ENCODE results near the gene IFITM10.

IFITM10 gene

DNA sequence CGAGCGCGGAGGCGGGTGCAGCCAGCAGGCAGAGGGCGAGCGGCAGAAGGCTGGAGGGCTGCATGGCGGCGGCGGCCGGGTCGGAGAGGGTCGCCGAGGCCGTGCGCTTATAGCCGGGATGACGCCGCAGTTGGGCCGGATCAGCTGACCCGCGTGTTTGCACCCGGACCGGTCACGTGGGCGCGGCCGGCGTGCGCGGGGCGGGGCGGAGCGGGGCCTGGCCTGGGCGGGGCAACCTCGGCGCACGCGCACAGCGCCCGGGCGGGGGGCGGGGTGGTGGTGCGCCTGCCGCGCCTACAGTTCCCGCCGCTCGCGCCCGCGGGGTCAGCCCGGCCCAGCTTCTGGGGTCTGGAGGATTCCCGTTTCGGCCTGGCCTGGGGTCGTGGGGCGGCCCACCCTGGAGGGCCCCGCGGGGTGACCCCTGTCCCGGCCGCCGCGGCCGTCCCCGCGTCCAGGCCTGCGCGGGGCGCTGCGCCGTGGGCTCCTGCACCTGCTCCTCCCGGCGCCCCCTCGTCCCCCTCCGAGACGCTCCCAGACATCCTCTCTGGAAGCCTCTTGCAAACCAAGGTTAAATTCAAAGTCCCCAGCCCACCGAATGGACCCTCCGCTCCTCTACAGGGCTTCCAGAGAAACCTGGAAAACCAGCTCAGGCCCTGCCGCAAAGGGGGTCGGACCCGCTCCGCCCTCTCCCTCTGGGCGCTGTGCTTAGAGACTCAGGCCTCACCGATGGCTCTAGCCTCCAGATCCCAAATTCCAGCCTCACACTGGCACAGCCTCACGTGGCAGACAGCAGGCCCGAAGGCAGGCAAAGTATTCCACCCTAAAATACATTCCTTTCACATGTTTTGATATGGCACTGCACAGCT, 13.6 kb upstream of the IFITM10 start, which contains the start of gene CTSD:
TSS of gene CTSD (minus strand) at position 132 of the 866 bp plus-strand sequence. CDS start at position 64, 68 bp downstream.
- DNase-seq (ENCODE audit: low spot score): peak; percentile 92

DNA sequence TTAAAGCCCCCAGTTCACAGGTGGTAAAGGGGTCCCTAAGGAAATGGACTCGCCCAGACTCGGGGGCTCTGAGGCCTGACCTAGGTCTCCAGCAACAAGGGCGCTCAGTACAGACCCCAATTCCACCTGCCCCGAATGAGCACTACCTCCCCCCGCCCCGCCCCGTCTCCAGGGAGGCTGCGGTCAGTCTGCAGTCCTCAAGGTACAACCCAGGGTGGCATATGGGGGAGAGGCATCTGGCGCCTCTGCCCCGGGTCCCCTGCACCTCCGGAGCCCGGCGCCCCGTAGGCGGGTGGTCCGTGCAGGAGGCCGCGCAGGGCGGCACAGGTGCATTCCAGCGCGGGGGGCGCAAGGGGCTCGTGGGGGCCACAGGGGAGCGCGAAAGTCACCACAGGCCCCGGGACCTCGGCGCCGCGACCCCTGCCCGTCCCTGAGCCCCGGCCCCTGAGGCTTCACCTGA, 13.0 kb upstream of the IFITM10 start:
- DNase-seq (ENCODE audit: low spot score): no peak

DNA sequence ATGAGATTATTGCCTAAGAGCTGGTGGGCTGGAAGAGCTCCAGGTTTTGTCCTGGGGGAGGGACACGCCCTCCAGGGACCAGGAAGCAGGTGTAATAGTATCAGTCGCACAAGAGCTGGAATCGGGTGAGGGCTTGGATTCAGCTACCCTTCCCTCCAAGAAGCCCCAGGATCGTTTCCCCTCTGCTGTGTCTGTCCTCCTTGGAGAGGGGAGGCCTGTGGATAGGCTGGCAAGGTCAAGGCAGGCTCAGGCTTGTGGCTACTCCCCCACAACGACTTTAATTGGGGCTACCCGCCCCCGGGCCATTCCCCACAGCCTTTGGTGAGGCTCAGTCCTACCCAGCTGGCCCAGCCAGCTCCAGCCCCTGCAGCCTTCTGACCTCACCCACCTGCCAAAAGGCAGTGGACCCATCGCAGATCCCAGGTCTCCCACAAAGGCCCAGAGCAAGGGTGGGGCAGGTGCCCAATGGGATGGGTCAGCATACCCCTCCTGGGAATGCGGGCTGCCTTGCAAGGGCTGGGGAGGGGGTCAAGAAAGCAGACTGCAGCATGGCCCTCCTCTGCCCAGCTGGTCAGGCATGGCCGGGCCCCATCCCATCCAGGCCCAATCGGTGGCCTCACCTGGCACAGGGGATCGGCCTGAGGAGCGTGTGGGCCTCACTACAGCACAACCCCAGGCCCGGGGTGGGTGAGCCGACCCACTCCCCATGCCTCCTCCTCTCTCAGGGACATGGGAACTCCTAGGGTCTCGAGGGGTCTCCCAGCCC, 12.3 kb upstream of the IFITM10 start:
- DNase-seq (ENCODE audit: low spot score): no peak

DNA sequence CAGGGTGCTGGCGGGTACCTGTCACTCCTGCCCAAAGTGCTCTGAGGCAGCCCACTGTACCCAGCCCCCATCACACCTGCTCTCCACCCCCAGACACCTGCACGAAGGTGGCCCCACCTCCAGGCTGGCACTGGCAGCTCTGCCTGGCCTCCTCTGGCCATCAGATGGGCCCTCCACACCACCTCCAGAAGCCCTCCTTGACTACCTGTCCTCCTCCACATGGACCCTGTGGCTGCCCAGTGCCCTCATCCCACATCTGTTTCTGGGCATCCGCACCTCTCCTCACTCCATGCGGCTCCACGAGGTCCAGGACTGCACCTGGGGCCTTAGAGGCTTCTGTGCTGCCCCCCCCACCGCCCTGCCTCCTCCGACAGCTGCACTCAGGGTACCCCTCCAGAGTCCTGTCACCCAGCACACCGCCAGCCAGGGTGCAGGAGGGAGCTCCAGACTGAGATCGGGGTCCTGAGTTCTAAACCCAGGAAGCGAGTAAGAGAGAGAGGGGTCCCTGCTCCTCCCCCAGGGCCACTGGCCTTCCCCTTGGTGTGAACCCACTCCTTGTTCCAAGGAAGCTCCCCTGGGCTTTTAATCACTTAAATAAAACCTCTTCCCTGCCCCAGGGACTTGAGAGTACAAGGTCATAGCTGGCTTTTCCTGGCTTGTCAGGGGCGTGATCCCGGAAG, 11.6 kb upstream of the IFITM10 start:
- no peak for DNase-seq (ENCODE audit: low spot score)

DNA sequence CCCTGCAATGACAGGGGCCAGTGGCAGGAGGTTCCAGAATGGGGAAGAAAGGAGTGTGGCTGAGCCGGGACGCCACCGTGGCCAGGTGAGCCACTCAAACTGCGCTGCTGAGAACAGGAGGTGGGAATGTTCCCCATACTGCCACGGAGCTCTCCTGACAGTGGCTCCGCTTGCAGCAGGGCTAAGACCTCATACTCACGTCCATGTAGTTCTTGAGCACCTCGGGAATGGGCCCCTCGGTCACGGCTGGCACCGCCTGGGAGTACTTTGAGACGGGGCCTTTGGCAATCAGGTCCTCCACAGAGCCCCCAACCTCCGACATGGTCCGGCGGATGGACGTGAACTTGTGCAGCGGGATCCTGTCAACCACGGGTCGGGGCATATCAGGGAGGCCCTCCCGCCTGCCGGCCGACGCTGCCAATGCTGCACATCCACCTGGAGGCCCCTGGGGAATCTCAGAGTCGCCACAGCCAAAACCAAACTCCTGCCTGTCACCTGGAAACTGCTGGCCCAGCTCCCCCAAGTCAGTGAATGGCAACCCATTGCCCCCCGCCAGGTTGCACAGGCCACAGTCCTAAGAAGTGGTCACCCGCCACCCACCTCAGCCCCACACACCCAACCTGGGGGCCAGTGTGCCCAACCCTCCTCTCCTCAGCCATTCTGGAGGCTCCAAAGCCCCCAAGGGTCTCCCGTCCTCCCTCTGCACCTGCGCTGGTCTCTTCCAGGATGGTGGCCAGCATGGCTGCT, 10.9 kb upstream of the IFITM10 start:
- DNase-seq (ENCODE audit: low spot score): no peak

DNA sequence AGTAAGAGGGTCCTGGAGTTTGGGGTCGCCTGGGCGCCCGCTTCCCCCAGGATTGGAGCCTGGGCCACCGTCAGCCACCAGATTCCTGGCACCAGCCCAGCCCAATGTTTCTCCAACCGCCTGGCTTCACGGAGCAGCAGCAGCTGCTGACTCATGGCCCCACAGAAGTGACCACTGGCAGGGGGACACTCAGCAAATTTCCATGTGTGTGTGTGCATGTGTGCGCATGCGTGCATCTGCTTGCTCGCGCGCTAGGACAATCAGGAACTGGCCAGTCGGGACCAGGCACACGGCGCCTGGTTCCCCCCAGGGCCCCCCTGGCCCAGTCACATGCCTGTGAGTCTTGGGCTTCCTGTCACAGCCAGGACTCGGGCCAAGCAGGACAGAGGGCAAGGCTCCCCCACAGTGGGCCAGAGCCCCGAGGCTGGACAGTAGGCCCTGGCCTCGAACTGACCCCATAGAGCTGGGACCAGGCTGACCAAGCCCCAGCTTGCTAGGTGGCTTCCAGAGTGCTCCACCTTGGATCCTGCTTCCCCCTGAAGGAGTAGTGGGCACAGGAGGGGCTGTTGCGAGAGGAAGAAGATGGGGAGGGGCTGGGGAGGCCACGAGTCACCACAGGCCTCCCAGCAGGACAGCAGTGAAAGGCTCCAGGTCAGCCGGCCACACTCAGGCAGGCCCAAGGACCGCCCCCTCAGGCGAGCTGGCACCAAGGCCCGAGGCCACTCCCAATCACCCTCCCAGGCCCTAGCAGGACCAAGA, 10.1 kb upstream of the IFITM10 start:
- peak; percentile 95 for DNase-seq (ENCODE audit: low spot score)

DNA sequence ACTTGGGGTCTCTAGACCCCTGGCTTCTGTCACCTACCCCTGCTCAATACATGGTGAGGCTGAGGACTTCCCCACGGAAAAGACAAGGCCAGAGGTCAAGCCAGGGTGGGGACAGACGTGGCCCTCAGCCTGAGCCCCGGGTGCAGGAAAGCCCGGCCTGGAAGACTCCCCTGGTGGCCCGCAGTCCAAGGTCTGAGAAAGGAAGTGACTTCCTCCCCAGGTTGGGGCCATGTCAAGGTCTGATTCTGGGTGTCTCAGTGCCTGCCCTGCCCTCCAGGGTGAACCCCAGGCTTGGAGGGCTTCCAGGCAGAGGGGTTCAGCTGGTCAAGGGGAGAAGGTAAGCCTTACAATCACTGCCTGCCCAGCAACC, 9.4 kb upstream of the IFITM10 start:
- no peak for DNase-seq (ENCODE audit: low spot score)

DNA sequence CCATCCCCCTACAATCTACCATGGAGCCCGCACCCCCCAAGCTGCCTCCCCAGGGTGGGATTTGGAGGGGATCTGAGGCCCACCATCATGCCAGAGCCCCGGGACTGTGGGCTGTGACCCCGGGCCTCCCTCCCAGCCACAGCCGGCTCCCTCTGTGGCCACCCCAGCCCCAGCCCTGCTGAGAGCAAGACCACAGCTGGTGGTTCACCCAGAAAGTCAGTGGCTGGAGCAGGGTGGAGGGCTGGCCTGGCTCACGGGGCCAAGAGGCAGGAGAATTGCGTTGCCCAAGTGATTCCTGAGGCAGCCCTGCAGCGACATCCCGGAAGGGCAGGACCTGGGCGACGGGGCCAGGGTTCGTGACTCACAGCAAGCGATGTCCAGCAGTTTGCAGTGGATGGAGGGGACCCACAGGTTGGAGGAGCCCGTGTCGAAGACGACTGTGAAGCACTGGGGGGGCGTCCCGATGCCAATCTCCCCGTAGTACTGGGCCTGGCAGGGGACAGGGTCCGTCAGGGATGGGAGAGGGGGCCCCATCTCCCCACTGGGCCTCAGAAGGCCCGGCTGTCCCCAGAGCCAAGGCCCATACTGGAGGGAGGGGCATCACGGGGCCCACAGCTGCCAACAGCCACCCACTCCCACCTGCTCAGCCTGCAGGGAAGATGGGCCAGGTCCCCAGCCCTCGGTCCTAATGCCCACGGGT, 8.9 kb upstream of the IFITM10 start:
- no peak for DNase-seq (ENCODE audit: low spot score)

DNA sequence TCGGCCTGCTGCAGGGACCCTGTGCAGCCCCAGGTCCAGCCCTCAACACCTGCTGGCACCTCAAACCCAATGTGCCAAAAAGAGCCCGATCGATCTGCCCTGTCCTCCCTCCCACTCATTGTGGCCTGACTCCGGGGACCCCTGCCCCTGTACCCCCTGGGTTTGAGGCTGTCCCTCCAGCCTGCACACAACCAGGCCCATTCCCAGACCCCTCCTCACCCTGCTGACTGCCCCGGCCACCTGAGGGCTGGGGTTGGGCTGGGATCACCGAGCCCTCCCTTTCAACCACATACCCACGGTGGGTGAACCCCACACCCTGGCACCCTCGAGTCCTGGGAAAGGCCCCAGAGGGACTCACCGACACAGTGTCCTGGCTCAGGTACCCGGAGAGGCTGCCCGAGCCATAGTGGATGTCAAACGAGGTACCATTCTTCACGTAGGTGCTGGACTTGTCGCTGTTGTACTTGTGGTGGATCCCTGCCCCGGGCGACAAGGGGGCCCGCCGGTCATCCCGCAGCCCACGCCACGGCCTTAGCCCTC, 8.3 kb upstream of the IFITM10 start:
- DNase-seq (ENCODE audit: low spot score): no peak

DNA sequence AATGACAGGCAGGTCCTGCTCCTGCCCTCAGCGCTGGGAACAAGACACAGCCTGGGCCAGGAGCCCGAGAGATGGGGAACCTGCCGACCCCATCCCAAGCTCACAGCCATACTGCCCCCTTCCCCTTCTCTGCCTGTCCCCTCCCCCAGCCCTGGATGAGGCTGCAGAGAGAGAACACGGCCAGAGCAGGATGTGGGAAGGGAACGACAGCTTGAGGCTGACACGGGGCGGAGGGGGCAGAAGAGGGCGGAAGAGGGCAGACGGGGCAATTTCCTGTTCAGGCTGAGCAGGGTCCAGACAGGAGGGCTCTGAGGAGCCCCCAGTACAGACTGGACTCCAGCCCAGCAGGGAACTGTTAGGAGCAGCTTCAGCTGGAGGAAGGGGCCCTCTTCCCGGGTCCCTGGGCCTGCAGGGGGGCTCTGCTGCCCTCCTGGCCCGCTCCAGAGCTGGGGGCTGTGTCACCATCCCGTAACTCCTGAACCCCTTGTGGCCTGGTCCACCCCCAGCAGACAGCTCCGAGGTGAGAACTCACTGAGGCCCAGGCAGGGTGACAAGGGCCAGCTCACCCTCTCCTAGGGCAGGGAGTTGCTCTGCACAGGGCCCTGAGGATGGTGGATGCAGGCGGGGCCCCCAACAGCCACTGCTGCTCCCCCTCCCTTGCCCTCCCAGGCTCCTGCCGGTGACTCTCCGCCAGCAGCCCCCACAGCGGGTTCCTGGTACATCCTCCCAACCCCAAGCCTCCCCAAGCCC, 7.6 kb upstream of the IFITM10 start:
- peak; percentile 71 for DNase-seq (ENCODE audit: low spot score)

DNA sequence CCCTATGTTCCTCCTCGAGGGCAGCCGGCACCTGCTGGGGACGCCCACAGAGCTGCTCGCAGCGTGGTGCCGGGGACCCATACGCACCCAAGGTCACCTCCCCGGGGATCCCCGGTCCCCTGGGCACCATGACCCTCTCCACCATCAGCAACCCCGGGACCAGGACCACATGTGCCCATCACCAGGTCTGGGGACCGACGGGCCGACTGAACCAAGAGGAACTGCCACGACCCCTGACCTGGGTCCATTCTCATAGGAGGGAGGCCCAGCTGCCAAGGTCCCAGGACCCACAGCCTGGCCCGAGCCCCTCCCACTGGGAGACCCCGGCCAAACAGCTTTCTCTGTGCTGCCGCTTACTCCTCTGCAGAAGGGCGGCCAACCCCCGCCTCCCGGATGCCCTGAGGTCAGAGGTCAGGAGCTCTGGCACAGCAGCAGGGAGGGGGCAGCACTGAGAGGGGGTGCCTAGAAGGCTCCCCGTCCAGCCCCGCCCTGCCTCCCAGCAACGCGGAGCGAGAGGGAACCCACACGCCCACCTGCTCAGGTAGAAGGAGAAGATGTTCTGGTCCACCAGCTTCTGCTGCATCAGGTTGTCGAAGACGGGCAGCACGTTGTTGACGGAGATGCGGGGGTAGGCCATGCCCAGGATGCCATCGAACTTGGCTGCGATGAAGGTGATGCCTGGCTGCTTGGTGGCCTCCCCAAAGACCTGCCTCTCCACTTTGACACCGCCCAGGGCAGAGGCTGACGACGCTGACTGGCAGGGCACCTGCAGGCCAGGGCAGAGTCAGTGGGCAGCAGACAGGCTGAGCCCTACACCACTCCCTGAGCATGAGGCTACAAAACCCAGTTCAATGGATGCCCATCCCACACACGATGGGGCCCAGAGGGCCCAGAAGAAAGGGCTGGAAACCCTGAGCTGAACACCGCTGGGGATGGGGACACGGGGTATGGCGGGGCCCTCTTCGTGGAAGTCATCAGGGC, 6.7 kb upstream of the IFITM10 start:
- DNase-seq (ENCODE audit: low spot score): no peak

DNA sequence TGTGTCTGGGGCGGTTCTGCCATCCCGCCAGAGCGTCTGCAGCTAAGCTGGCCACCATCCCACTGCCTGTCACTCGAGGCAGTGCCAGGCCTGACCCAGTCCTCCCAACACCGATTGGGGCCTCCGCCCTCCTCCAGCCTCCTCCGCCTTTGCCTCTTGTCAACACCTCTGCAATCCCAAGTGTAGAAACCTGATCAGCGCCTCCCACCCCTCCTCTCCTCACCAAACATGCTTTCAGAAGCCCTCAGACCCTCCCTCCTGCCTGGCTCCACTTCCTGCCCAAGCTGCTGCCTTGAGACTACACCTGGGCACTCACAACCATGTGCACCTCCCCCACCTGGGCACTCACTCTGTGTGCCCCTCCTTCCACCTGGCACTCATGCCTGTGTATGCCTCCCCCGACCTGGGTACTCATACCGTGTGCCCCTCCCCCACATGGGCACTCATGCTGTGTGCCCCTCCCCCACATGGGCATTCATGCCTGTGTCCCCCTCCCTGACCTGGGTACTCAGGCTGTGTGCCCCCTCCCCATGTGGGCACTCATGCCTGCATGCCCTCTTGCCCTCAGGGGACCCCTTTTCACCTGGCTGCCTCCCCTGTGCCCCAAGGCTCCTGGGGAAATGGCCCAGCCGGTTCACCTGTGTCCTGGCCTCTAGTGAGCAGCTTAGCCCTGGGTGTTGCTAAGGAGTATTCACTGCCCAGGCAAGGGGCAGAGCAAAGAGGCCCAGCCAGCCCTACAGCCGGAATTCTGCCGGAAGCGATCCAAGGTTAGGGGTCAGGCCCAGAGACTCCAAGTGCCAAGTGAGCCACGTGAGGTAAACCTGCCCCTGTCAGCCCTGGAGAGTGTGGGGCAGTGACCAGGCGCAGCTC, 5.5 kb upstream of the IFITM10 start:
- no peak for DNase-seq (ENCODE audit: low spot score)

DNA sequence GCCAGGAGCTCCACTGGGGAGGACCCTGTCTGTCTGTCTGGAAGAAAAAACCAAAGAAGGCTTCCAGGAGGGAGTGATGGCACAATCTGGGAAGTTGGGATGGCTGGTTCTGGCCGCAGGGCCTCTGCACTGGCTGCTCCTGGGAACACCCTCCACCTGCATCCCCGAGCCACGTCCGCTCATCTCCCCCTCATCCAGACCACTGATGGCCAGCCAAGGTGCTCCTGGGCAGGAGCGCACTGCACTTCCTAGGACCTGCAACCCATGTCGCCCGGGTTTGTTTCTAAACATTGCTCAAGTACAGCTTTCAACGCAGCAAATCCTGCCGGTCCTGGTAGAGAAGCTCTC, 4.9 kb upstream of the IFITM10 start:
- no peak for DNase-seq (ENCODE audit: low spot score)

DNA sequence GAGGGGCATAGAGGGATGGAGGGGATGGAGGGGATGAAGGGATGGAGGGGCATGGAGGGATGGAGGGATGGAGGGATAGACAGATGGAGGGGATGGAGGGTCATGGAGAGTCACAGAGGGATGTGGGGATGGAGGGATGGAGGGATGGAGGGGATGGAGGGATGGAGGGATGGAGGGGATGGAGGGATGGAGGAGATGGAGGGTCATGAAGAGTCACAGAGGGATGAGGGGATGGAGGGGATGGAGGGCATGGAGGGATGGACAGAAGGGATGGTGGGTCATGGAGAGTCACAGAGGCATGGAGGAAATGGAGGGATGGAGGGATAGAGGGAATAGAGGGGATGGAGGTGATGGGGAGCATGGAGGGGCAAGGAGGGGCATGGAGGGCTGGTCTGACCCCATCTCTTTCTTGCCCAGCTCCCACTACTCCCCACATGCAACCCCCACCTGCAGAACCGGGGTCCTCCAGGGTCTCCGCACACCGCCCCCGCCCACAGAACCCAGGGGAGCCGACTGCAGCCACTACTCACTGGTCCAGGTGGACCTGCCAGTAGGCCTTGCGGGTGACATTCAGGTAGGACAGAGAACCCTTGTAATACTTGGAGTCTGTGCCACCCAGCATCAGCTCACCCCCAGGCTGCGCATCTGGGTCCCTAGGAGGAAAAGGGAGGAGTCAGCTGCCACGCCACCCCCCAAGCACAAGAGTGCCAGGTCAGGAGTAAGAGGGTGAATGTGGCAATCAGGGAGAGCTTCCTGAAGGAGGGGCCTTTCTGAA, 4.2 kb upstream of the IFITM10 start:
- DNase-seq (ENCODE audit: low spot score): no peak

DNA sequence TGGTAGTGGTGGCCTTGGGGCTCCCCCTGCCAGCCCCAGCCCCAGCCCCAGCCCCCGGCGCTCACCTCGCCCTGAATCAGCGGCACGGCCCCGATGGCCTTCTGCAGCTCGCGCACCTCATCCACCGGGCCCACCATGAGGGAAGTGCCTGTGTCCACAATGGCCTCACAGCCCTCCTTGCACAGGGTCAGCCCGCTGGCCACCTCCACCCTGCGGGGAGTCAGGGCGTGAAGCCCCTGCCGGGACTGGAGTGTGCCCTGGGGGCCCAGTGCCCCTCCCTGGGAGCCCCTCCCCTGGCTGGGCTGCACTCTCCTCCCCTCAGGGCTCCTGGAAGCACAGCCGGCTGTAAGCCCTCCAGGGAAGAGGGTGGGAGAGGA, 3.5 kb upstream of the IFITM10 start:
- no peak for DNase-seq (ENCODE audit: low spot score)

DNA sequence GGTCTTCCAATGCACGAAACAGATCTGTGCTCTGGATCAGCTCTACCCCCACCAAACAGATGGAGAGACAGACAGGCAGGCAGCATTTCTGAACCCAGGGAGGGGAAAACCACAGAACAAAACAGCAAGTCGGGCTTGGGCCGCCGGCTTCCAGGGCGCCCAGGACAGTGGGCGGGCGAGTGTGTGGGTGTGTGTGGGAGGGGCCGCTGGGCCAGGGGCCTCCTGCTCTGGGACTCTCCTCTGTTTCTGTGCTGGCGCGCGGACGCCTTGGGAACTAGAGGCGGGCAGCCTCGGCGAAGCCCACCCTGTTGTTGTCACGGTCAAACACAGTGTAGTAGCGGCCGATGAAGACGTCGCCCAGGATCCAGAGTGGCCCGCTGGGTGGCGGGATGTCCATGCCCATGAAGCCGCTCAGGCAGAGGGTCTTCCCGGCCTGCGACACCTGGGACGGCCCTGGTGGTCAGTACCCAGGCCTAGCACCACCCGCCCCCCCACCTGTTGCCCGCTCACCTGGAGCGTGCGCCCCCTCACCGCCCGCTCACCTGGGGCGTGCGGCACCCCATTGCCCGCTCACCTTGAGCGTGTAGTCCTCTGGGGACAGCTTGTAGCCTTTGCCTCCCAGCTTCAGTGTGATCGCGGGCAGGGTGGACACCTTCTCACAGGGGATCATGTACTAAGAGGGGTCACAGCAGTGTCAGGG, 3.0 kb upstream of the IFITM10 start:
- DNase-seq (ENCODE audit: low spot score): no peak
